ENCODE measurements around the gene RAB21.

GRCh38 chr12:71721783-71722505 is 32.7 kb upstream of the RAB21 start:
- TF ChIP-seq SP1 (IDR thresholded peaks at IDR 0.05) (no peak), ELF4 (IDR thresholded peaks at IDR 0.05) (no peak), FOXA1 (IDR thresholded peaks at IDR 0.05) (no peak), ZNF384 (IDR thresholded peaks at IDR 0.05) (no peak), FOXM1 (IDR thresholded peaks at IDR 0.05; ENCODE audit: borderline replicate concordance) (no peak), ARNT (IDR thresholded peaks at IDR 0.05) (no peak), PKNOX1 (IDR thresholded peaks at IDR 0.05) (no peak), LEF1 (IDR thresholded peaks at IDR 0.05; ENCODE audit: borderline replicate concordance) (no peak), HDGF (IDR thresholded peaks at IDR 0.05; ENCODE audit: borderline replicate concordance) (no peak), L3MBTL2 (conservative IDR thresholded peaks at IDR 0.05) (no peak), TARDBP (IDR thresholded peaks at IDR 0.05) (no peak)
